Mesenchymal stem cell (in vitro differentiated cells and primary cell): ENCODE measurements around the gene PNMA8A.
"Not testable (repeated sequence)": the region's sequence is repeated elsewhere in the genome, so short reads cannot be mapped to it uniquely, and the experiment has no call there.

ENCODE experiments used
- DNase-seq: peaks from one replicate; pipeline ENCODE4 v3.0.0-alpha.2; 2013
- H2AFZ ChIP-seq: one replicate; pipeline ENCODE4 v1.6.1; 2013; ENCODE audit warnings: low read depth, mild to moderate bottlenecking, control low read depth, inconsistent platforms, low read length, moderate library complexity
- H2AK5ac ChIP-seq: 2 replicates; pipeline ENCODE4 v1.6.1; 2013; ENCODE audit warnings: low read length, moderate library complexity, mild to moderate bottlenecking, inconsistent platforms; ENCODE audit not compliant: severe bottlenecking
- H2BK120ac ChIP-seq: one replicate; pipeline ENCODE4 v1.6.1; 2013; ENCODE audit warnings: low read depth, mild to moderate bottlenecking, inconsistent platforms, low read length, moderate library complexity
- H2BK12ac ChIP-seq, 2 experiments: one replicate each; pipeline ENCODE4 v1.6.1; 2013; ENCODE audit warnings: inconsistent platforms in 2 of 2, low read length in 2 of 2, mild to moderate bottlenecking in 2 of 2, moderate library complexity in 2 of 2, control low read depth in 1 of 2
- H2BK15ac ChIP-seq: one replicate; pipeline ENCODE4 v1.6.1; 2013; ENCODE audit warnings: mild to moderate bottlenecking, low read depth, inconsistent platforms; ENCODE audit not compliant: poor library complexity, severe bottlenecking
- H2BK5ac ChIP-seq: 2 replicates; pipeline ENCODE4 v1.6.1; 2013; ENCODE audit warnings: low read depth, mild to moderate bottlenecking, low read length, control low read depth, inconsistent platforms; ENCODE audit not compliant: poor library complexity, severe bottlenecking
- H3K14ac ChIP-seq, 2 experiments: one replicate each; pipeline ENCODE4 v1.6.1; 2013; ENCODE audit warnings: inconsistent platforms in 2 of 2, low read length in 2 of 2, control low read depth in 1 of 2, mild to moderate bottlenecking in 1 of 2, moderate library complexity in 1 of 2
- H3K18ac ChIP-seq, 2 experiments: one replicate each; pipeline ENCODE4 v1.6.1; 2013; ENCODE audit warnings: inconsistent platforms in 2 of 2, low read length in 2 of 2, control low read depth in 1 of 2, low read depth in 1 of 2, mild to moderate bottlenecking in 1 of 2
- H3K23ac ChIP-seq, 2 experiments: one replicate each; pipeline ENCODE4 v1.6.1; 2013; ENCODE audit warnings: inconsistent platforms in 2 of 2, low read length in 2 of 2, mild to moderate bottlenecking in 2 of 2, moderate library complexity in 2 of 2, control low read depth in 1 of 2
- H3K27ac ChIP-seq: 2 replicates; pipeline ENCODE4 v1.5.1; 2013; ENCODE audit warnings: mild to moderate bottlenecking, moderate library complexity, low read length, control low read depth, inconsistent platforms; ENCODE audit not compliant: poor library complexity, severe bottlenecking
- H3K27me3 ChIP-seq, 2 experiments: 2 replicates each; pipeline versions ENCODE4 v1.6.1 to v1.7.0; 2013; ENCODE audit warnings: low read length in 2 of 2, mild to moderate bottlenecking in 2 of 2, moderate library complexity in 2 of 2, control low read depth in 1 of 2, inconsistent platforms in 1 of 2; ENCODE audit not compliant: control insufficient read depth in 1 of 2, insufficient read depth in 1 of 2
- H3K36me3 ChIP-seq, 2 experiments: 2 replicates each; pipeline versions ENCODE4 v1.6.1 to v1.7.0; 2013; ENCODE audit warnings: low read length in 2 of 2, control low read depth in 1 of 2, inconsistent platforms in 1 of 2, low read depth in 1 of 2, mild to moderate bottlenecking in 1 of 2; ENCODE audit not compliant: insufficient read depth in 2 of 2, control insufficient read depth in 1 of 2
- H3K4ac ChIP-seq, 2 experiments: one replicate each; pipeline ENCODE4 v1.6.1; 2013; ENCODE audit warnings: inconsistent platforms in 2 of 2, low read length in 2 of 2, mild to moderate bottlenecking in 2 of 2, moderate library complexity in 2 of 2, control low read depth in 1 of 2, low read depth in 1 of 2
- H3K4me1 ChIP-seq: 2 replicates; pipeline ENCODE4 v1.6.1; 2013; ENCODE audit warnings: low read depth, low read length, control low read depth; ENCODE audit not compliant: control insufficient read depth, insufficient read depth
- H3K4me2 ChIP-seq: 2 replicates; pipeline ENCODE4 v1.6.1; 2013; ENCODE audit warnings: low read length, mild to moderate bottlenecking, inconsistent platforms; ENCODE audit not compliant: poor library complexity, severe bottlenecking
- H3K4me3 ChIP-seq, 2 experiments: 2 replicates each; pipeline versions ENCODE4 v1.5.1 to v1.7.0; 2013; ENCODE audit warnings: low read length in 2 of 2, mild to moderate bottlenecking in 2 of 2, control low read depth in 1 of 2, low read depth in 1 of 2; ENCODE audit not compliant: insufficient read depth in 1 of 2
- H3K79me1 ChIP-seq: replicated peaks from 2 replicates; pipeline ENCODE4 v1.6.1; 2013; ENCODE audit warnings: mild to moderate bottlenecking, control low read depth, low read length, inconsistent platforms; ENCODE audit not compliant: poor library complexity, severe bottlenecking
- H3K9ac ChIP-seq: 2 replicates; pipeline ENCODE4 v1.7.0; 2013; ENCODE audit warnings: mild to moderate bottlenecking, low read length, moderate library complexity
- H3K9me3 ChIP-seq: 2 replicates; pipeline ENCODE4 v1.7.0; 2013; ENCODE audit warnings: mild to moderate bottlenecking, low read length; ENCODE audit not compliant: control insufficient read depth
- H4K8ac ChIP-seq: one replicate; pipeline ENCODE4 v1.6.1; 2013; ENCODE audit warnings: inconsistent platforms, mild to moderate bottlenecking, low read length, moderate library complexity
- H4K91ac ChIP-seq: one replicate; pipeline ENCODE4 v1.6.1; 2013; ENCODE audit warnings: mild to moderate bottlenecking, low read length, inconsistent platforms
- WGBS: methylation state at CpG from one replicate; pipeline ENCODE4 v1.1.7; 2013; ENCODE audit warnings: mixed read lengths; 5-methylcytosine and 5-hydroxymethylcytosine counted together

Gene PNMA8A

DNA sequence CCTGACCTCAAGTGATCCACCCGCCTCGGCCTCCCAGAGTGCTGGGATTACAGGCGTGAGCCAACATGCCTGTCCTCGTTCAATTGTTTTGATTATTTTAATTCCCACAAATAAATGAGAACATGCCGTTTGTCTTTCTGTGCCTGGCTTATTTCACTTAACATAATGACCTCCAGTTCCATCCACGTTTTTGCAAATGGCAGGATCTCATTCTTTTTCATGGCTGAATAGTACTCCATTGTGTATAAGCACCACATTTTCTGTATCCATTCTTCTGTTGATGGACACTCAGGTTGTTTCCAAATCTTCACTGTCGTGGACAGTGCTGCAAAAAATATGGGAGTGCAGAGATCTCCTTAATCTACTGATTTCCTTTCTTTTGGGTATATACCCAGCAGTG lies 37.9 kb downstream of the PNMA8A start:
- not testable (repeated sequence) for H3K4me2 ChIP-seq, H3K4ac ChIP-seq, H3K4me3 ChIP-seq, H2AFZ ChIP-seq, H3K14ac ChIP-seq, H2BK12ac ChIP-seq, H2AK5ac ChIP-seq, H3K18ac ChIP-seq, H2BK120ac ChIP-seq, H3K79me1 ChIP-seq, H2BK5ac ChIP-seq, H4K8ac ChIP-seq, H3K27ac ChIP-seq, H3K4me1 ChIP-seq, H4K91ac ChIP-seq, H3K9me3 ChIP-seq, H3K9ac ChIP-seq, H3K23ac ChIP-seq, DNase-seq, H3K36me3 ChIP-seq, H2BK15ac ChIP-seq
- WGBS = 86% methylated on average over 6 of the region's 7 CpGs
- H3K27me3 ChIP-seq = peaks cover 7 to 23% of the 10 kb centered on the region in 2 experiments

DNA sequence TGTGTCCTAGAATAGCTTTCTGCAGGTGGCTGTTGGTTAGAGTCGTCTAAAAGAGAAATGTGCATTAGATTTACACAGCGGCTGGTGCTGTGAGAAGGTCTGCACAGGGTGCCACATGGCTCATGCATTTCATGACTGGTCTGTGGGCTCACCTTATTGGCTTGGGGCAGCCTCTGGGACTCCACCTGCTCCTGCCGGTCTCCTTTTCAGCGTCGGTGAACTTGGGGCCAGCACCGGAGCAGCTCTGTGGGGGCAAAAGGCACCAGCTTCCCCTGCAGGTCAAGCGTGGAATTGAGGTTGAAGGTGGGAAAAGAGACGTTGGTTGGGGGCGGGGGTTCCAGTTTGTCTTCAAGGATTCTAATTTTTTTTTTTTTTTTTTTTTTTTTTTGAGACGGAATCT lies 39.5 kb downstream of the PNMA8A start:
- no peak overlapping the region for H3K18ac ChIP-seq
- no peak overlapping the region for H3K4me2 ChIP-seq
- no peak overlapping the region for H3K27ac ChIP-seq
- no peak for DNase-seq
- H3K14ac ChIP-seq = no peak overlapping the region
- H2BK5ac ChIP-seq = no peak overlapping the region
- no peak overlapping the region for H3K4me3 ChIP-seq
- no peaks in the 10 kb centered on the region for H3K79me1 ChIP-seq
- no peak overlapping the region for H3K9ac ChIP-seq
- H2BK15ac ChIP-seq = no peak overlapping the region
- peaks cover 9% of the 10 kb centered on the region for H3K4me1 ChIP-seq
- no peak overlapping the region for H4K8ac ChIP-seq
- no peak overlapping the region for H2AK5ac ChIP-seq
- H3K36me3 ChIP-seq = no peaks in the 10 kb centered on the region
- H3K9me3 ChIP-seq = no peaks in the 10 kb centered on the region
- H4K91ac ChIP-seq = no peak overlapping the region
- H2BK120ac ChIP-seq = no peak overlapping the region
- WGBS = 40% methylated on average over 9 of the region's 10 CpGs
- no peak overlapping the region for H3K23ac ChIP-seq
- no peak overlapping the region for H3K4ac ChIP-seq
- H2AFZ ChIP-seq = no peak overlapping the region
- peaks cover 15 to 40% of the 10 kb centered on the region in 2 experiments for H3K27me3 ChIP-seq
- H2BK12ac ChIP-seq = no peak overlapping the region

DNA sequence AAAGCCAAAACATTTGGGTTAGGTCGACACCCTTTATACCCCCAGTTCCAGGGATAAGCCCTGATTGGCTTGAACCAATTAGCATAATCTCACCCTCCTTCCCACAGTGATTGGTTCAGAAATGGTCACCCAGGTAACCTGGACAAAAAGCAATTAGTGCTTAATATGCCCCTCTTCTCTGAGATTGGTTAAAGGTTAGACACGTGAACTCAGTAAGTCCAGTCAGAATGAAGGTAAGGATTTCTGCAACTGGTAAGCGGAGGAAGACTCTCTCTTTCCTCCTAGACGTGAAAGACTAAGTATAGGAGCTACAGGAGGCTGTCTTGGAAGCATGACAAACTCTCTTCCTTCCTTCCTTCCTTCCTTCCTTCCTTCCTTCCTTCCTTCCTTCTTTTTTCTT lies 41.4 kb downstream of the PNMA8A start:
- Histone ChIP-seq H3K14ac (no peak overlapping the region), H3K27me3 (peaks cover 15 to 47% of the 10 kb centered on the region in 2 experiments), H3K4me2 (no peak overlapping the region), H2BK120ac (no peak overlapping the region), H2BK15ac (no peak overlapping the region), H2BK12ac (no peak overlapping the region), H3K27ac (no peak overlapping the region), H3K79me1 (no peaks in the 10 kb centered on the region), H3K4ac (no peak overlapping the region), H3K9ac (no peak overlapping the region), H3K23ac (no peak overlapping the region), H3K9me3 (no peaks in the 10 kb centered on the region), H2BK5ac (no peak overlapping the region), H2AFZ (no peak overlapping the region), H3K18ac (no peak overlapping the region), H2AK5ac (no peak overlapping the region), H3K36me3 (no peaks in the 10 kb centered on the region), H3K4me1 (peaks cover 14% of the 10 kb centered on the region), H3K4me3 (no peak overlapping the region), H4K91ac (no peak overlapping the region), H4K8ac (no peak overlapping the region)
- no peak for DNase-seq
- WGBS = 98% methylated on average over 3 of the region's 4 CpGs

DNA sequence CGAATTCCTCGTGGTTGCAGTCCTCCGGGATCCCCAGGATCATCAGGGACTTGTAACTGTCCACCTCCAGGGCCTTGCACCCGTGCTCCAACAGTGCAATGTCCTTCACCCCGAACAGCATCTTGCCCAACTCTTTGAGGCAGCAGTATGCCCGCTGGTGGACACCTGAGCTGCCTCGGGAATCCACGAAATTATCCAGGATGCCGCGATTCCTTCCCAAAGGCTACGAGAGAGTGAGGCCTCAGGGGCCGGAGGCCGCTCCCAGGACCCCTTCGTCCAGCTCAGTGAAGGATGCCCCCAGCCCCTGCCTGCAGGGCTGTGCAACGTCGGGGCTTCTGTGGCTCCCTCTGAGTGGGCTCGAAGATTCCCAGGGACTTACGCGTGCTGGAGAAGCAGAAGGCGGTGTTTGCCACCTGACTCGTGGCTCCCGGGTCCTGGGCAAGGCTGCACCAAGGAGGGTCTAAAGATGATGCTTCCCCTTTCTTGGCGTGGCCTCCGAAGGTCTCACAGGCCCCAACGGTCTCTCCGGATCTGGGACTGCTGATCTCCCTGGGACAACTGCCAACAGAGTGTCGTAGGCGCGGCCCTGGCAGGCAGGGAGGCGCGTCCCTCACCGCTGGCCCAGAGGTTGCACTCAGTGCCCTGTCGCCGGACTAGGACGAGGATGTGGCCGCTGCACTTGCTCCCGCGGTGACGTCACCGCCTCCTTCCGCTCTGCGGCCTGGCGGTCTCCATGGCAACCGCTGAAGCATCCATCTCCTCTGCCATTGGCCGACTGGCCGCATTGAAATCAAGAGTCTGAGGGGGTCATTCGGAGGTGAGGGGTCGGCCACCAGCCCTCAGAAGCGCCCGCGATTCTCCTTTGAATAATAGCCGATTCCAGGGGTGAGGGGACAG lies 42.9 kb downstream of the PNMA8A start, which contains the start of gene PNMA8C:
TSS of gene PNMA8C (minus strand) at position 698 of the 897 bp plus-strand sequence. CDS start at position 121, 577 bp downstream.
- 43% methylated on average over 52 of the region's 52 CpGs for WGBS

More for the DNA sequence above, 42.9 kb downstream of the PNMA8A start, which contains the start of gene PNMA8C:
- Histone ChIP-seq H3K18ac (no peak within 1 kb of the TSS), H3K23ac (no peak within 1 kb of the TSS), H3K4me3 (peak within 1 kb of the TSS in 1 of 2 experiments; percentile 65), H3K36me3 (no peaks in the 10 kb centered on the region), H3K4me1 (peaks cover 14% of the 10 kb centered on the region), H4K8ac (no peak within 1 kb of the TSS), H3K4ac (no peak within 1 kb of the TSS), H2AK5ac (no peak within 1 kb of the TSS), H3K14ac (no peak within 1 kb of the TSS), H4K91ac (no peak within 1 kb of the TSS), H2BK5ac (no peak within 1 kb of the TSS), H3K9ac (peak within 1 kb of the TSS; percentile 17), H3K79me1 (no peaks in the 10 kb centered on the region), H2AFZ (no peak within 1 kb of the TSS), H2BK15ac (no peak within 1 kb of the TSS), H3K27me3 (peaks cover 15 to 43% of the 10 kb centered on the region in 2 experiments), H2BK12ac (no peak within 1 kb of the TSS), H3K9me3 (no peaks in the 10 kb centered on the region), H3K27ac (no peak within 1 kb of the TSS), H3K4me2 (peak within 1 kb of the TSS; percentile 14), H2BK120ac (no peak within 1 kb of the TSS)
- DNase-seq = peak; percentile 61
